Tibial nerve (tissue), 4 donors: ENCODE measurements around the gene RGS7BP.

Source experiments
- CTCF ChIP-seq, 5 experiments: fragments of 200-600 bp in 3 of 5; fragments of 450-650 bp in 2 of 5; sonication (generic) in 3 of 5; IDR thresholded peaks; one replicate each; pipeline ENCODE4 v1.5.1; 2016 to 2019; ENCODE audit warnings: antibody characterized with exemption in 5 of 5, mild to moderate bottlenecking in 3 of 5, moderate library complexity in 2 of 5
- EP300 ChIP-seq, 2 donors: sonication (generic); formaldehyde crosslinking; IDR thresholded peaks; one replicate each; pipeline ENCODE4 v1.6.1; 2017; ENCODE audit warnings: antibody characterized with exemption in 2 of 2, mild to moderate bottlenecking in 1 of 2
- POLR2A ChIP-seq, 2 donors: fragments of 450-650 bp; IDR thresholded peaks; one replicate each; pipeline ENCODE4 v1.6.1; 2017; ENCODE audit warnings: antibody characterized with exemption in 2 of 2, mild to moderate bottlenecking in 2 of 2, moderate library complexity in 2 of 2

GRCh38 chr5:64497386-64497785, 8.4 kb upstream of the RGS7BP start:
- TF ChIP-seq CTCF (IDR thresholded peaks at IDR 0.05) (no peak), POLR2A (IDR thresholded peaks at IDR 0.05) (no peak), EP300 (IDR thresholded peaks at IDR 0.05) (no peak)
